Transverse colon (tissue), 3 donors: ENCODE results near the gene STH.

Source experiments
- POLR2A ChIP-seq: fragments of 450-650 bp; IDR thresholded peaks from one replicate; pipeline ENCODE4 v1.6.1; 2016; ENCODE audit warnings: antibody characterized with exemption, mild to moderate bottlenecking, moderate library complexity
- TF ChIP-seq, protein P1 (sequence below), 5 experiments: fragments of 200-600 bp in 3 of 5; fragments of 450-650 bp in 2 of 5; sonication (generic) in 3 of 5; IDR thresholded peaks; 1 replicate in 2 of 5; 2 replicates in 3 of 5; pipeline ENCODE4 v1.5.1; 2016 to 2017; ENCODE audit warnings: antibody characterized with exemption in 5 of 5, inconsistent platforms in 3 of 5, mild to moderate bottlenecking in 2 of 5, moderate library complexity in 1 of 5

DNA sequence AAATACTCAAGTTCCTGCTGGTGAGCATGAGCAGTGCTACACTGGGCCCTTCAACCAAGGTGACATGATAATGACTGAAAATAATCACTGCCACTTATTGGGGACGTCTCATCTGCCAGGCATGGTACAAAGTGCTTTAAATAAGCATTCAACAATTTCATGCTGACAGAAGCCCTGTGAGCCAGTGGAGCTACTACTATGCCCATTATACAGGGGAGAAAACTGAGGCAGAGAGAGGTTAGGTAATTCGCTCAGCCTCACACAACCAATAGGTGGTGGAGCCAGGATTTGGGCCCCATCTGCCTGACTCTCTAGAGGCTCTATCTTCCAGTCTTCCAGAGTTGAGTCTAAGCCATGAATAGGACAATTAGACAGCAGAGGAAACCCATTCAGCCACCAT is 30.3 kb upstream of the STH start:
- TF ChIP-seq, protein P1, sequence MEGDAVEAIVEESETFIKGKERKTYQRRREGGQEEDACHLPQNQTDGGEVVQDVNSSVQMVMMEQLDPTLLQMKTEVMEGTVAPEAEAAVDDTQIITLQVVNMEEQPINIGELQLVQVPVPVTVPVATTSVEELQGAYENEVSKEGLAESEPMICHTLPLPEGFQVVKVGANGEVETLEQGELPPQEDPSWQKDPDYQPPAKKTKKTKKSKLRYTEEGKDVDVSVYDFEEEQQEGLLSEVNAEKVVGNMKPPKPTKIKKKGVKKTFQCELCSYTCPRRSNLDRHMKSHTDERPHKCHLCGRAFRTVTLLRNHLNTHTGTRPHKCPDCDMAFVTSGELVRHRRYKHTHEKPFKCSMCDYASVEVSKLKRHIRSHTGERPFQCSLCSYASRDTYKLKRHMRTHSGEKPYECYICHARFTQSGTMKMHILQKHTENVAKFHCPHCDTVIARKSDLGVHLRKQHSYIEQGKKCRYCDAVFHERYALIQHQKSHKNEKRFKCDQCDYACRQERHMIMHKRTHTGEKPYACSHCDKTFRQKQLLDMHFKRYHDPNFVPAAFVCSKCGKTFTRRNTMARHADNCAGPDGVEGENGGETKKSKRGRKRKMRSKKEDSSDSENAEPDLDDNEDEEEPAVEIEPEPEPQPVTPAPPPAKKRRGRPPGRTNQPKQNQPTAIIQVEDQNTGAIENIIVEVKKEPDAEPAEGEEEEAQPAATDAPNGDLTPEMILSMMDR (IDR thresholded peaks at IDR 0.05), result no peak
- TF ChIP-seq POLR2A, result no peak
